Thyroid gland (tissue), 4 donors: ENCODE data around the gene NFATC4. TPM values are rescaled to one million over a fixed set of nuclear protein-coding genes. Genes with fewer than 3 reads are reported as not detected.

Experiments
- DNase-seq, 2 donors: peaks; one replicate each; pipeline ENCODE4 v3.0.0-alpha.2; 2019
- H3K27ac ChIP-seq, 3 donors: fragments of 200-600 bp; sonication (generic); 1 replicate in 2 of 3; 2 replicates in 1 of 3; pipeline ENCODE4 v1.5.1; 2016 to 2019; ENCODE audit warnings: mild to moderate bottlenecking in 1 of 3, moderate library complexity in 1 of 3
- H3K27me3 ChIP-seq: fragments of 200-600 bp; sonication (generic); one replicate; pipeline ENCODE4 v1.5.1; 2019
- H3K36me3 ChIP-seq, 2 donors: fragments of 200-600 bp; sonication (generic); one replicate each; pipeline ENCODE4 v1.5.1; 2016 to 2019
- H3K4me1 ChIP-seq, 2 donors: fragments of 200-600 bp; sonication (generic); one replicate each; pipeline ENCODE4 v1.5.1; 2017 to 2019
- H3K4me3 ChIP-seq, 3 donors: fragments of 200-600 bp; sonication (generic); replicated peaks in 1 of 3; 1 replicate in 2 of 3; 2 replicates in 1 of 3; pipeline ENCODE4 v1.5.1; 2016; ENCODE audit warnings: mild to moderate bottlenecking in 1 of 3
- H3K9me3 ChIP-seq: fragments of 200-600 bp; sonication (generic); one replicate; pipeline ENCODE4 v1.5.1; 2017
- POLR2A ChIP-seq, 2 donors: fragments of 450-650 bp; IDR thresholded peaks; one replicate each; pipeline ENCODE4 v1.6.1; 2017; ENCODE audit warnings: antibody characterized with exemption in 2 of 2, mild to moderate bottlenecking in 2 of 2, moderate library complexity in 1 of 2
- WGBS, 2 donors: methylation state at CpG; one replicate each; pipeline ENCODE4 v1.1.5; 2017; 5-methylcytosine and 5-hydroxymethylcytosine counted together
- intact Hi-C: fragments of 100-400 bp; cut with DNase I; formaldehyde crosslinking; loops from one replicate; pipeline ENCODE4 v1.15.1; 2023
- total RNA-seq, 4 donors: library from RNA; depleted of rRNA; stranded (reverse); fragments of >200 nt; gene quantifications; one replicate each; pipeline ENCODE4 v1.2.3, GENCODE V29; 2016
- TF ChIP-seq, protein P1 (sequence below), 6 experiments: fragments of 200-600 bp in 3 of 6; fragments of 450-650 bp in 3 of 6; sonication (generic) in 3 of 6; IDR thresholded peaks; one replicate each; pipeline ENCODE4 v1.5.1; 2016 to 2019; ENCODE audit warnings: antibody characterized with exemption in 6 of 6, mild to moderate bottlenecking in 2 of 6, inconsistent platforms in 1 of 6, moderate library complexity in 1 of 6

Gene NFATC4
- total RNA-seq, 4 donors from 2014 or later, result 19.4 to 41.3 (median 38.6) TPM

DNA sequence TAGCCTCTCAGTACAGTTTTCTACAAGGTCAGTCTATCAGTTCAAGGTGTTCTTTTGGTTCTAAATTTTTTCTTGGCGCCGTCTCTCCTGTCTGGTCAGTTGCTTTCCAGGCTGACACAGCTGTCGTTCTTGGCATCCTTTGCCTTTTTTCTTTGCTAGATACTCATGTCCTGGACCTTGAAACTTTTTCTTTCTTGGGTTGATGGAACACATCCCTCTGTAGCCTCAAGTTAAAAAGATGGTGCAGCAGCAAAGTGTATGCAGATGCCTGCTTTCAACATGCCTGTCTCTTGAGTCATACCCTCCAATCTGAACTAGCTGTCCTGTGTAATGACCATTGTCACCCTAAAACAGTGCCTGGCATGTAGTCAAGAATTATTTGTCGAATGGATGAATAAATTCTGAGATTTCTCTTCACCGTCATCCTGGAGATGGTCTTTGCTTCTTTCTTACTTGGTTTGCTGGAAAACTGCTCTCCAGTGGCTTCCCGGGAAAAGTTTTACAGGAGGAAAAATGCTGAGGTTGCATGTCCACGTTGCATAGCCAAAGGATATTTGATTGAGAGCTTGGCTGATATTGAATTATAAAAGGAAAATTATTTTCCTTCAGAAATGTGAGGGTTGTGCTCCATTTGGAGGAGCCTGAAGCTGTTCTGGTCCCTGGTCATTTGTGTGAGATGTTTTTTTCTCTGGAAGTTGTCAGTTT is 35.5 kb downstream of the NFATC4 start:
- 41 to 49% methylated on average over 7 of the region's 7 CpGs for WGBS, 2 donors
- peak overlapping the region in 1 of 3 donors; percentile 19 for H3K27ac ChIP-seq
- intact Hi-C loops, result no loop called here
- no peak overlapping the region for H3K4me3 ChIP-seq
- peak in 1 of 2 donors; percentile 33 for DNase-seq
- H3K9me3 ChIP-seq, result no peaks in the 10 kb centered on the region
- H3K36me3 ChIP-seq, result peaks cover under 1 to 6% of the 10 kb centered on the region in 2 donors
- H3K4me1 ChIP-seq, result peaks cover 34 to 59% of the 10 kb centered on the region in 2 donors
- no peak for TF ChIP-seq POLR2A (IDR thresholded peaks at IDR 0.05)
- TF ChIP-seq, protein P1, sequence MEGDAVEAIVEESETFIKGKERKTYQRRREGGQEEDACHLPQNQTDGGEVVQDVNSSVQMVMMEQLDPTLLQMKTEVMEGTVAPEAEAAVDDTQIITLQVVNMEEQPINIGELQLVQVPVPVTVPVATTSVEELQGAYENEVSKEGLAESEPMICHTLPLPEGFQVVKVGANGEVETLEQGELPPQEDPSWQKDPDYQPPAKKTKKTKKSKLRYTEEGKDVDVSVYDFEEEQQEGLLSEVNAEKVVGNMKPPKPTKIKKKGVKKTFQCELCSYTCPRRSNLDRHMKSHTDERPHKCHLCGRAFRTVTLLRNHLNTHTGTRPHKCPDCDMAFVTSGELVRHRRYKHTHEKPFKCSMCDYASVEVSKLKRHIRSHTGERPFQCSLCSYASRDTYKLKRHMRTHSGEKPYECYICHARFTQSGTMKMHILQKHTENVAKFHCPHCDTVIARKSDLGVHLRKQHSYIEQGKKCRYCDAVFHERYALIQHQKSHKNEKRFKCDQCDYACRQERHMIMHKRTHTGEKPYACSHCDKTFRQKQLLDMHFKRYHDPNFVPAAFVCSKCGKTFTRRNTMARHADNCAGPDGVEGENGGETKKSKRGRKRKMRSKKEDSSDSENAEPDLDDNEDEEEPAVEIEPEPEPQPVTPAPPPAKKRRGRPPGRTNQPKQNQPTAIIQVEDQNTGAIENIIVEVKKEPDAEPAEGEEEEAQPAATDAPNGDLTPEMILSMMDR (IDR thresholded peaks at IDR 0.05), result no peak
- H3K27me3 ChIP-seq, result no peaks in the 10 kb centered on the region

DNA sequence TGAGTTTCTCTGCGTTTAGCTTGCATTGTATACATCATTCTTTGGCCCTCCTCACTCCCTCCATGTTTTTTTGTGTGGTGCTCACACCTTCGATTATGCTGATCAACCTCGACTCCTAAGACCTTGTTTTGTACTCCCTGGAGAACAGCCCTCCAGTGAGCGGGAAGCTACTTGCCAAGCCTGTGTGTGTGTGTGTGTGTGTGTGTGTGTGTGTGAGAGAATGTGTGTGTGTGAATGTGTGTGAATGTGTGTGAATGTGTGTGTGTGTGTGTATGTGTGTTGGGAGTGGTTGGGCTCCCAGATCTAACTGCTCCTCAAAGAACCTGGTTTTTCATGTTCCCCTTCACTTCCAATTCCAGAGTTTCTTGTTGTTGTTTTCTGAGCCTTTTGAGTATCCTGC is 36.8 kb downstream of the NFATC4 start:
- no peaks in the 10 kb centered on the region for H3K27me3 ChIP-seq
- H3K9me3 ChIP-seq, result no peaks in the 10 kb centered on the region
- H3K4me1 ChIP-seq, result peaks cover 29 to 50% of the 10 kb centered on the region in 2 donors
- TF ChIP-seq, protein P1 (IDR thresholded peaks at IDR 0.05), result no peak
- TF ChIP-seq POLR2A (IDR thresholded peaks at IDR 0.05), result no peak
- DNase-seq, result no peak
- H3K36me3 ChIP-seq, result peaks cover 12 to 14% of the 10 kb centered on the region in 2 donors
- H3K27ac ChIP-seq, result no peak overlapping the region
- intact Hi-C loops, result no loop called here
- H3K4me3 ChIP-seq, result no peak overlapping the region
- WGBS, 2 donors, result 52 to 64% methylated on average over 4 of the region's 4 CpGs

DNA sequence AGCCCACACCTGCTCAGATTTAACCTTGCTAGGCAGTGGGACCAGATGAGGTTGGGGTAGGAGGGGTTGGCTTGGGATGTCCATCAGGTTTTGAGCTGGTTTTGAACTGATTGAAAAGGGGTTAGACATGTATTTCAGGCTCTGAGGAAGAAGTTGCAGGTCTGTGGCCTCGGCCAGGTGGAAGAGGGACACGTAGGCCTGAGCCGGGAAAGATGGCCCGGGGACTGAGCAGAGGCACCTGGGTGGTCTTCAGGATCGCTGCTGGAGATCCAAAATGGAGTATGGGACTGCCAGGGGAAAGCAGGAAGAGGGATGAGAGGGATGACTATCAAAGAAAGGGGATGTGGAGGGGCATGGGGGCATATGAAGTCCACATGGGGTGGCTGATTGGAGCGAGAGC is 38.4 kb downstream of the NFATC4 start:
- no peak for TF ChIP-seq POLR2A (IDR thresholded peaks at IDR 0.05)
- TF ChIP-seq, protein P1 (IDR thresholded peaks at IDR 0.05), result no peak
- Histone ChIP-seq H3K4me1 (peaks cover 13 to 36% of the 10 kb centered on the region in 2 donors), H3K27me3 (no peaks in the 10 kb centered on the region), H3K9me3 (no peaks in the 10 kb centered on the region), H3K4me3 (no peak overlapping the region), H3K36me3 (peaks cover 13 to 14% of the 10 kb centered on the region in 2 donors), H3K27ac (no peak overlapping the region)
- no peak for DNase-seq
- WGBS, 2 donors, result 93 to 96% methylated on average over 6 of the region's 6 CpGs
- intact Hi-C loops, result no loop called here

DNA sequence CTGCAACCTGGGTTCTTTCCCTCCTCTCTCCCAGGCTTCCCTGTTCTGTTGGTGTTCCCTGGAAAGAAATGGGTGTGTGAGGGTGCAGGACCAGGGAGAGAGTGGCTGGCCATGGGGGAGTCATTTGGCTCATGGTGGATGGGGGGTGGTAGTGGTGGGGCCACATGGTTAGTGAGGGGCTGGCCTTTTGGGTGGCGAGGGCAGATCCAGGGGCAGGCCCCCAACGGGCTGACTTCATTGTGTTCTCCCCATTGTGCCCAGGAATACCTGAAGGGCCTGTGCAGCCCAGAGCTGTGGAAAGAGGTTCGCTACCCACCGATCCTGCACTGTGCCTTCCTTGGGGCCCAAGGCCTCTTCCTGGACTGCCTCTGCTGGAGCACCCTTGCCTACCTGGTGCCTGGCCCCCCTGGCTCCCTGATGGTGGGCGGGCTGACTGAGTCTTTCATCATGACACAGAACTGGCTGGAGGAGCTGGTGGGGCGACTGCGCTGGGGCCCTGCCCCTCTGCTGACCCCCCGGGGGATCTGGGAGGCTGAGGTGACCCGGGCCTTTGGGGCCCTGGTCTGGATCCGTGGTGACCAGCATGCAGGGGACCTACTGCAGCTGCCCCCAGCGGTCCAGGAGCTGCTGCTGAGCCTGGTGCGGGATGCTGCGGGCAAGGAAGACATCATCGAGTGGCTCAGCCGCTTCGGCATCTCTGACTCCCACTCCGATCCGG is 39.8 kb downstream of the NFATC4 start:
- H3K4me1 ChIP-seq, result peaks cover 6 to 29% of the 10 kb centered on the region in 2 donors
- no peak overlapping the region for H3K4me3 ChIP-seq
- peaks cover 13 to 14% of the 10 kb centered on the region in 2 donors for H3K36me3 ChIP-seq
- no peaks in the 10 kb centered on the region for H3K9me3 ChIP-seq
- no peaks in the 10 kb centered on the region for H3K27me3 ChIP-seq
- WGBS, 2 donors, result 89 to 91% methylated on average over 8 to 9 of the region's 18 CpGs
- no peak overlapping the region for H3K27ac ChIP-seq
- intact Hi-C loops, result no loop called here
- no peak for DNase-seq
- TF ChIP-seq, protein P1 (IDR thresholded peaks at IDR 0.05), result no peak
- TF ChIP-seq POLR2A (IDR thresholded peaks at IDR 0.05), result no peak

DNA sequence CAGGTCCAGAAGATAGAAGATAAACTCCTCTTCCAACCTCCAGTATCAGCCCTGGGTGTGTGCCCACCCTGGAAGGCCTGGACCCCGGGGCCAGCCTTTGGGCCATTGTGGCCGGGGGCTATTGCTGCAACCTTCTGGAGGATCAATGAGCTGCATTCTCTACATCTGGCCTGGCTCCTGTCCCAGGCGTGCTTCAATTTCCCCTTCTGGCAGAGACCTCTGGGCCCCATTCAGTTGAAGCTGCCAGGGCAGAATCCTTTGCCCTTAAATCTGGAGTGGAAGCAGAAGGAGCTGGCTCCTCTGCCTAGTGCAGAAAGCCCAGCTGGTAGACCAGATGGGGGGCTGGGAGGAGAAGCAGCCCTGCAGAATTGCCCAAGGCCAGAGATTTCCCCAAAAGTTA is 40.8 kb downstream of the NFATC4 start:
- Histone ChIP-seq H3K36me3 (peaks cover 13 to 14% of the 10 kb centered on the region in 2 donors), H3K4me3 (no peak overlapping the region), H3K27me3 (no peaks in the 10 kb centered on the region), H3K9me3 (no peaks in the 10 kb centered on the region), H3K27ac (no peak overlapping the region), H3K4me1 (peaks cover 6 to 19% of the 10 kb centered on the region in 2 donors)
- intact Hi-C loops, result no loop called here
- TF ChIP-seq, protein P1 (IDR thresholded peaks at IDR 0.05), result no peak
- TF ChIP-seq POLR2A (IDR thresholded peaks at IDR 0.05), result no peak
- 51 to 62% methylated on average over 2 to 3 of the region's 3 CpGs for WGBS, 2 donors
- DNase-seq, result no peak
